Stimulated activated CD4-positive, alpha-beta T cell treated with anti-CD3 and anti-CD28 coated beads, Interleukin-1b, Interleukin-23, amount 100 ng/mL, for 48 hours (primary cell): ENCODE data around the gene LRRTM4.

Experiments
- DNase-seq: peaks from one replicate; pipeline ENCODE4 v3.0.0-alpha.2; 2020

The LRRTM4 gene

GRCh38 chr2:77521931-77522470 is at the start of gene LRRTM4:
LRRTM4 (minus strand) TSS chr2:77522376.
- no peak for DNase-seq

DNA sequence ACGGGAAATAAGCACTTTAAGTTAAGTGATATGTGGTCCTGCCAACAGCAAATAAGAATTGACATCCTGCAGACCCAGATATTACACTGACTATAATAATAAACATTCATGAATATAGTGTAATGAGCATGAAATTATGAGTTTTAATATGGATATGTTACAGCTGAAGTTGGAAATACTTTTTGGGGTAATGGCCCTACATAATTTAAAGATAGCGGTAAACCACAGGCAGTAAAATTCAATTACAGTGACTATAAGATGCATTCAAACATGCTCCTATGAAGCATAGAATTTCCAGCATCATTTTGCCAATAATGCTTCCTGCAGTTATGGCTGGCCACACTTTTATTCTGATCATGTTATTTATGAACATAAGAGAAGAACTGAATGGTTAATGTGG is 49.4 kb upstream of the LRRTM4 start:
- DNase-seq, result no peak

DNA sequence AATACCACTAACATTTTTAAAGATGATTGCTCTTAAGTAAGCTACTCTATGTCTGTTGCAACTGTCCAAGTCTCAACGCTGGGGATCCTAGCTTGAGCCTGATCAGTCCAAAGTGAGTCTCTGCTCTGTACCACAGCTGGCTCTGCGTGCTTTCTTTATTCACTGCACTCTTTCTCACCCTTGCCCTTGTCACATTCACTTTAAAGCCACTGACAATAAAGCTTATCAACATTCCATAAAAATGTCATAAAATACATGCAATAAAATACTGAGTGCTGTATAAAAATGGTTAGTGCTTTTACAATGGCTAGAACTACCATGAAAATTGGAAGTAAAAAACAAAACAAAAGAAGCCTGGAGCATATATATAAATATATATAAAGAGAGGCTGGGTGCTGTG is 45.5 kb upstream of the LRRTM4 start:
- no peak for DNase-seq

DNA sequence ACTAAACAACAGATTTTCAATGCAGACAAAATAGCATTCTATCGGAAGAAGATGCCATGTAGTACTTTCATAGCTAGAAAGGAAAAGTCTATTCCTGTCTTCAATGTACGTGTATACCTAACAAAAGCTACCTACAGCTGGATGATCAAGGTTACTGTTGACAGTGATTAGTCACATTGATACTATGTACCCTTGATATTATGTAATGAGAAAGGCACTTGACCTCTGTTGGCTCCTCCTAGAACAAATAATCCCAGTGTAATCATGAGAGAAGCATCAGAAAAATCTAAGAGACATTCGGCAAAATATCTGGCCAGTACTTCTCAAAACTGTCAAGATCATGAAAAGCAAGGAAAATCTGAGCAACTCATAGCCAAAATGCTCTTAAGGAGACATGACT is 44.4 kb upstream of the LRRTM4 start:
- no peak for DNase-seq

- DNase-seq, result no peak
These were observed 44.0 kb upstream of the LRRTM4 start for GRCh38 chr2:77566131-77566530.

- DNase-seq, result no peak
These were observed 30.8 kb upstream of the LRRTM4 start for GRCh38 chr2:77552956-77553355.

GRCh38 chr2:77538031-77538430 is 15.9 kb upstream of the LRRTM4 start:
- no peak for DNase-seq

- no peak for DNase-seq
These were observed 712 bp upstream of the LRRTM4 start for GRCh38 chr2:77522888-77523287.

- DNase-seq, result no peak
These were observed 656 bp downstream of the LRRTM4 start for GRCh38 chr2:77521548-77521891.

DNA sequence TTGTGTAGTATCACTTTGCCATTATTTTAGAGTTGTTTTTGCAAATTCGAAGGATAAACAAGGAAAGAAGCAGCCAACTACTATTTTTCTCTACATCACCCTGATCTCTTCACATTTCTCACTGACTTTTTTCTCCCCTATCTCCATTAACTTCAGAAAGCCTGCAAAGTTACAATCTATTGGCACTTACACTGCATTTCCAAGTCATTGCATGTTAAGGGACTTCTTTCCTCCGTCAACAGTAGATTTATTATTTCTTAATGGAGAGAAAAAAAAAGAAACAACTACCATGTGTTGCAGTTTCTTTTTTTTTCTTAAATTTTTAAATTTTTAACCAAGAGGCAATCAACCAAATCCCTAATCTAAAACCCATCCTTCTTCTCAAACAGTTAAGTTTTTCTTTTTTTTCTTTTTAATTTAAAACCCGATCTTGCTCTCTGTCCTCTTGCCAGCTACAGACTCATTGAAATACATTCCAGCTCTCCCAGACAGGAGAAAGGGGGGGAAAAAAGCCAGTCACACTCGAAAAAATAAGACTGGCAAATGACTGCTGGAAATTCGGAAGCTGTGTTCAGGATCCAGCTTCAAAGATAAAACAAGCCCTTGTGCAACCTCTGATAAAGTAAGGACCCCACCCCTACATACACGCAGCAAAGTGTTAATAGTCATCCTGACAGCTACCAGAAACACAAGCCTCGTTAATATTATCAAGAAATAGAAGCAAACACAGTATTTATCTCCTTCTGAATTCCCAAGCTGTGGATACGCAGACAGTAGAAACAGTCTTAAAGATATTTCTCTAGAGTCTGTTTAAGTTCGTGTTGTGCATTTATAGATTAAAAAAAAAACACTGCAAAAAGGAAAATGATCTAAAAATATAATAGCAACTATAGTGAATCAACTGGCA is 1.3 kb downstream of the LRRTM4 start:
- DNase-seq, result no peak

- no peak for DNase-seq
These were observed 2.2 kb downstream of the LRRTM4 start for GRCh38 chr2:77519888-77520506.

- DNase-seq, result no peak
These were observed 2.9 kb downstream of the LRRTM4 start for GRCh38 chr2:77519164-77519887.

- DNase-seq, result no peak
These were observed 3.9 kb downstream of the LRRTM4 start for GRCh38 chr2:77518311-77518710.

DNA sequence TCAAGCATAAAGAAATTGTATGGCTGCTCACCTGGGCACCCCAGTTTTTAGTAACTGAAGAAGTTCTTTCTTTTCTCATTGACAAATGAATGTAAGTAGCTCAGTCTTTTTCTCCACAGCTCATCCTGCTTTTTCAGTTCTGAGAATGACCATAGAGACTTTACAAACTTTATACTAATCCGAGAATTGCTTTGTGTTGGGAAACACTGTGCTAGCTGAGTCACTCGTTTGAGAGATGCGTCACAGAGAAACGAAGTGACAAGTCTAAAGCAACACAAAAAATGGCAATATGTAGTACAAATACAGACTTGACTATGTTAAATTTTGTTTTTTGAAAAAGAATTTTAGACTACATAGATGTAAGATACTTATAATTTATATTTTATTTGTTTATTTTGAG is 9.0 kb downstream of the LRRTM4 start:
- no peak for DNase-seq

DNA sequence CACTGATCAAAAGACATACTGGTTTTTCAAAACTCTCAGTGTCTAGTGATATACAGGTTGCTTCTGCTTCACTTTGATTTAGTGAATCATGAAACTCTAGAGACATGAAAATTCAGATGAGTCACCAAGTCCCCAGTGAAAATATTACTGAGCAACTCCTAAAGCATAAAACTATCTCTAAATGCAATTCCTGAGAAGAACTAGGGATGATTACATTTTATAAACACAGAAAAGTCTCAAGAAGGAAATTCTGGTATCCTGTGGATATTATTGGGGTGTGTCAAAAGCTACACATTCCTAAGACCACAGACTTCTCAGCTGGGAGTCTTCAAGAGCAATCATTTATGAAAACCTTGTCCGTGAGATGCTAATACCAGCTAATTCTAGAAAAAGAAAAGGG is 9.7 kb downstream of the LRRTM4 start:
- no peak for DNase-seq

DNA sequence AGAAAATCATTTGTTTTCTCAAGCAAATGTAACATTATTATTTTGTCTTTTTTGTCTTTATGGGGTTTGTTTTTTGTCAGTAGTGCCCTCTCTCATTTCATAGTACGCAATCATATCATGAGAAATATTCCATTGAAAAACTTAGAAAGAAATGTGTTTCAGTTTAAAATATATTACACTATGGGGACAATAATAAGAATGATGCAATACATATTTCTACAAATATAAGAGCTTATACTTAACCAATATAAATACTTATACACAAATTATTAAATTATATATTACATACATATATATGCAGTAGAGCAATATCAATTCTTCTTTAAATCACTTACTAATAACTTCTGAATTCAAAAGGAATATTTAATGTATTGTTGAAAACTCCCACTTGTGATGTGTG is 13.7 kb downstream of the LRRTM4 start:
- no peak for DNase-seq

- no peak for DNase-seq
These were observed 14.5 kb downstream of the LRRTM4 start for GRCh38 chr2:77507657-77508056.

- no peak for DNase-seq
These were observed 34.0 kb downstream of the LRRTM4 start for GRCh38 chr2:77488141-77488540.

DNA sequence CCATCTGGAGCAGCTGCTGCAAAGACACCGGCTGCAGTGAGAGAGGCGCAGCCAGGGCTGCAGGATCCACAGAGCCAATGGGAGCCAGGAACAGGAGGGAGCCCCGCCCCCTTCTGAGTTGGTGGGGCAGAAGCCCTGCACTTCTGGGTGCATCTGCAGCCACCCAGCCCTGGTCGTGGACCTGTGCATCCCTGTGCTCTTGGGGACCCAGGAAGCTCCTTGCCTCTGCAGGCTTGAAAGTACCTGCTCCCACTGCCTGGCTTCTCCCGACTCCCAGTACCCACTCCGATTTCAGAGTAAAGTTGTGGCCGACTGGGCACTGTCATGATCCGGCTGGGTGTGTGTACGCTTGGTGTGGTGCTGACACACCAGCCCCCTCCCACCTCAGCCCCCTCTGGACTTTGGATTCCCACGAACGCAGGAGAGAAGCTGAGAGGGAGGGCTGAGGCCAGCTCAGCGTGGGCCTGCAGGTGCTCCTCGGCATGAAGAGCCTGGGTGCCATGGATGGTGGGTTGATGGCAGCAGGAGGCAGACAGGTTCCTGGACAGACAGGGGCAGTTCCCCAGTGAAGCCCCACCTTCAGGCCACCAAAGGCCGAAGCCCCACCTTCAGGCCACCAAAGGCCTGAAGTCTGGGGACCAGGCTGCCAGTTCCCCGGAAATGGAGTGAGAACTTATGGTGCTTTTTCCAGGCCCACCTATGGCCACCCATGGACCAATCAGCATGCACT is 34.9 kb downstream of the LRRTM4 start:
- no peak for DNase-seq

- DNase-seq, result no peak
These were observed 38.1 kb downstream of the LRRTM4 start for GRCh38 chr2:77484026-77484425.

- no peak for DNase-seq
These were observed 42.3 kb downstream of the LRRTM4 start for GRCh38 chr2:77479895-77480294.

DNA sequence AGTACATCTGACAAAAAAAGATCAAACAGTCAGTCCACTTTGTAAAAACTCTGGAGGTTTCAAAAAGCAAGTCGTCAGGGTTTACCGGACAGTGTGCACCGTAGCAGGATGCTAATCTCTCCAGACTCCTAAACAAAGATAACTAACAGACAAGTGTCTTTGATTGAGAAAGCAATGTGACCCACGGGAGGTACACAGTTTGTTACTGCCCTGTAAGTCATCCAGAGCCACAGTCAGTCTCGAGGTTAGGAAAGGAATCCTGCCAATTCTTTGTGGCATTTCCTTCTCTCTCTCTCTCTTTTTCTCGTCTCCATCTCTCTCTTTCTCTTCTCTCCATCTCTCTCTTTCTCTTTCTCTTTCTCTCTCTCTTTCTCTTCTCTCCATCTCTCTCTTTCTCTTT is 42.8 kb downstream of the LRRTM4 start:
- DNase-seq, result no peak

- no peak for DNase-seq
These were observed 52.1 kb downstream of the LRRTM4 start for GRCh38 chr2:77470096-77470495.
